ENCODE measurements around the gene NPIPA1.
"Not testable (repeated sequence)": the region's sequence is repeated elsewhere in the genome, so short reads cannot be mapped to it uniquely, and the experiment has no call there.

Gene NPIPA1

DNA sequence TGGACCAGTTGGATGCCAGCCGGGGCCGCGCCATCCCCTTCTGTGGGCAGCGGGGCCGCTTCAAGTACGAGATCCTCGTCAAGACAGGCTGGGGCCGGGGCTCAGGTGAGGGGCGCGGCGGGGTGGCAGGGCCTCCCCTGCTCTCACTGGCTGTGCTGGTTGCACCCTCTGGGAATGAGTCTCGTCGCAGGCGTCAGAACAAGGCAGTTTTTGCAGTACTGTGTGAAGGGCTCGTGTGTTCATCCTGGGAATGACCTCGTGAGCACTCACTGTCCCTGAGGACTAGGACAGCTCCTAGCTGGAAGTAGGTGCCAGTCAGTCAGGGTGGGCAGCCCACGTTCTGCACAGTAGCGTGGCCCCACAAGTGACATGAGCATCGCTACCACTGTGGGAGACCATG, 6.3 kb upstream of the NPIPA1 start:
- DNase-seq, result not testable (repeated sequence)

DNA sequence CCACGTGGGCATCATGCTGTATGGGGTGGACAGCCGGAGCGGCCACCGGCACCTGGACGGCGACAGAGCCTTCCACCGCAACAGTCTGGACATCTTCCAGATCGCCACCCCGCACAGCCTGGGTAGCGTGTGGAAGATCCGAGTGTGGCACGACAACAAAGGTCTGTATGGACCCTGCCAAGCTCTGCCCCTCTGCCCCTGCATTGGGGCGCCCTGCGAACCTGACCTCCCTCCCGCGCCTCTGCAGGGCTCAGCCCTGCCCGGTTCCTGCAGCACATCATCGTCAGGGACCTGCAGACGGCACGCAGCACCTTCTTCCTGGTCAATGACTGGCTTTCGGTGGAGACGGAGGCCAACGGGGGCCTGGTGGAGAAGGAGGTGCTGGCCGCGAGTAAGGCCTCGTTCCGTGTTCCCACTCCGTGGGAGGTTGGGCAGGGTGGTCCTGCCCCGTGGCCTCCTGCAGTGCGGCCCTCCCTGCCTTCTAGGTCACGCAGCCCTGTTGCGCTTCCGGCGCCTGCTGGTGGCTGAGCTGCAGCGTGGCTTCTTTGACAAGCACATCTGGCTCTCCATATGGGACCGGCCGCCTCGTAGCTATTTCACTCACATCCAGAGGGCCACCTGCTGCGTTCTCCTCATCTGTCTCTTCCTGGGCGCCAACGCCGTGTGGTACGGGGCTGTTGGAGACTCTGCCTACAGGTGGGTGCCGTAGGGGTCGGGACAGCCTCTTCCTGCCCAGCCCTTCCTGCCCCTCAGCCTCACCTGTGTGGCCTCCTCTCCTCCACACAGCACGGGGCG, 4.5 kb upstream of the NPIPA1 start:
- DNase-seq, result not testable (repeated sequence)

DNA sequence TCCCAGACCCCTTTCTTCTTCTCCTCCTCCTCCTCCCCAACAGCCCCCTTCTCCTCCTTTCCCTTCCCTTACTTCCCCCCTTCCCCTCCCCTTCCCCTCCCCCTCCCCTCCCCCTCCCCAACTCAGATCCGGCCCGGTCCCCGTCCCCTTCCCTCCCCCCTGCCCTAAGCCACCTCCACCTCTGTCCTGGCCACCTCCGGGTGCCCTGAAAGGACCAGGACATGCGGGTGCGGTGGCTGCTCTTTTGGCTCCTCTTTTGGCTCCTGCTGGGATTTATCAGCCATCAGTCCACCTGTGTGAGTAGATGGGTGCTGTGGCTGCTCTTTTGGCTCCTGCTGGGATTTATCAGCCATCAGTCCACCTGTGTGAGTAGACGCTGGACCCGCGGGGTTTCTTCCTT, 751 bp downstream of the NPIPA1 start:
- not testable (repeated sequence) for DNase-seq

DNA sequence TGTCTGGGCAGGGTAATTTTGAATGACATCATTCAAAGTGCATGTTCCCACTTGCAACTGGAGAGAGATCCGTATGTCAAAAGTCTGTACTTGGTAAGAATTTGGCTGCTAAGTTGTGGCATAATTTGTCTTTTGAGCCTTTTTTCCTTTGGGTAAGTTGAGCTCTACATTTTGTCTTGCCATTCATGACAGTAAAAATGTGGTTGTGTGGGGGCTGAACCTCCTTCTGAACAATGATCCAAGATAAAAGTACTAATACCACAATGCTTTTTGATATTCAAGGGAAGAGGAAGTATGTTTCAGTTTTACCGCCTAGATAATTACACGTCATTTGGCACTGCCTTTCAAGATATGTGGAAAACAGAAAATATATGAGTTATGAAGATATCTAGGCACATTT, 5.4 kb downstream of the NPIPA1 start:
- DNase-seq, result not testable (repeated sequence)

- no peak for DNase-seq
These were observed 18.4 kb downstream of the NPIPA1 start for GRCh38 chr16:14955546-14956231.

GRCh38 chr16:14957576-14958322, 20.5 kb downstream of the NPIPA1 start:
- no peak for DNase-seq

- DNase-seq, result no peak
These were observed 21.0 kb downstream of the NPIPA1 start for GRCh38 chr16:14958323-14958600.

DNA sequence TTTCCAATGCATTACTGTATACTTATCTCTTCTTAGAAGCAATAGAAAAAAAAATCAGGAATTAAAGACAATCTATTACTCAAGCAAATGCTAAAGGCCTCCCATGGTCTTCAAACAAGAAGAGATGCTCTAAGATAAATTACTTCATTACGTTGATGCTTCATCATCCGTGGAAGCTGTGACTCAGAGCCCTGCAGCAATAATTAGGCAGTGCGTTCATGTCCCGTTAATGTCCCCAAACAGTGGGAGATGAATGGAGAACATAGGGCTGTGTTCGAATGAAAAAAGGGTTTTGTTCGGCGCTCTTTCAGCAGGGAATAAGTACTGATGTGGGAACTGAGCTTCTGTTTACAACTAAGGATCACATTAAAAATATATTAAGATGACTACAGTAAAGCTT, 21.7 kb downstream of the NPIPA1 start:
- no peak for DNase-seq

DNA sequence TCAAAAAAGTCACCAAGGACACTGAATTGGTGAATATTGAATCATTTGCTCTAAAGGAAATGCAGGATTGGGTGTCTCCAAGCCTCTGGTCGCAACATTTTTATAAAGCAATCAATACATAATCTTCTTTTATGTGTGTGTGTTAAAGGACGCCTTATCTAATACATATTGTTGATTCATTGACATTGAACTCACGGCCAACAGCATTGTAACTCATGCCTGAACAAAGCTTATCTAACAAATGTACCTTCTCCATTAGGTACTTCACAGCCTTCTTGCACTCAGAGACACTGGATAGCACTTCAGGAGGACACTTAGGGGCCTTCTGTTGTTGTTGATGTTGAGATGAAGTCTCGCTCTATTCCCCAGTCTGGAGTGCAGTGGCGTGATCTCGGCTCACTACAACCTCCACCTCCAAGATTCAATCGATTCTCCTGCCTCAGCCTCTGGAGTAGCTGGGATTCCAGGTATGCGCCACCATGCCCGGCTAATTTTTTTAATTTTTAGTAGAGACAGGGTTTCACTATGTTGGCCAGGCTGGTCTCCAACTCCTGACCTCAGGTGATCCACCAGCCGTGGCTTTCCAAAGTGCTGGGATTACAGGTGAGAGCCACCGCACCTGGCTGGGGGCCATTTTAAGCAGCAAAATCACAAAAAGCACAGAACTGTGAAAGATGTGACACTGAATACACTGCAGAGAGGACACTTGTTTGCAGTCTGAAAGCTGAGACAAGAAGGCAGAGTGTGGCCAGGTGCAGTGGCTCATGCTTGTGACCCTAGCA, 24.4 kb downstream of the NPIPA1 start:
- DNase-seq, result no peak

DNA sequence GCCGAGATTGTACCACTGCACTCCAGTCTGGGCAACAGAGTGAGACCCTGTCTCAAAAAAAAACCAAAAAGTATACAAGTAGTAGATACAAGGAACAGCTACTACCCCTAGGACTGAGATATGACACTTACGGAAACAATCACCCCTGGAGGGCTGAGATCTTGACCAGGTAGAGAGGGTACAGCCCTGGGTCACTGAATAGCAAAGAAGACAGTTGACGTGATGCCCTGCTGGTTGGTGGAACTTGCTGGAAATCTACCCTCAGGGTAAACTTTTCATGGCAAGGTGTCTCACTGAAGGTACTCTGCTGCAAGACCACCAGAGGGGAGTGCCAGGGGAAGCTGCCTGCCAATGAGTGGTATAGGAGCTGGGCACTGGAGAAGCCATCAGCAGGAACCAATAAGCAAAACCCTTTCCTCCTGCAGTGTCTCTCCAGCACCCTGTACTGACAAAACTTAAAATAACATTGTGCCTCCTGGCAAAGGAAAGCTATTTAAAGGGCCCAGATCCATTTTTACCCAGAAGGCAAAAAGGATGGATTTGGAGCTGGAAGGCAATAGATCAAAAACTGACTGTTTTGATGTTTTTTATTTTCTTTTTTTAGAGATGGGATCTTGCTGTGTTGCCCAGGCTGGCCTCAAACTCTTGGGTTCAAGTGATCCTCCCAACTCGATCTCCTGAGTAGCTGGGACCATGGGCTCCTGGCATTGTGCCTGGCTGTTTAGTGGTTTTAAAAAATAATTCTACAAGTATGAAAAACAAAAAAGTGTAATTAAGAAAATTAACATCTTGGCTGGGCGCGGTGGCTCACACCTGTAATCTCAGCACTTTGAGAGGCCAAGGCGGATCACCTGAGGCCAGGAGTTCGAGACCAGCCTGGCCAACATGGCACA, 26.3 kb downstream of the NPIPA1 start:
- no peak for DNase-seq

DNA sequence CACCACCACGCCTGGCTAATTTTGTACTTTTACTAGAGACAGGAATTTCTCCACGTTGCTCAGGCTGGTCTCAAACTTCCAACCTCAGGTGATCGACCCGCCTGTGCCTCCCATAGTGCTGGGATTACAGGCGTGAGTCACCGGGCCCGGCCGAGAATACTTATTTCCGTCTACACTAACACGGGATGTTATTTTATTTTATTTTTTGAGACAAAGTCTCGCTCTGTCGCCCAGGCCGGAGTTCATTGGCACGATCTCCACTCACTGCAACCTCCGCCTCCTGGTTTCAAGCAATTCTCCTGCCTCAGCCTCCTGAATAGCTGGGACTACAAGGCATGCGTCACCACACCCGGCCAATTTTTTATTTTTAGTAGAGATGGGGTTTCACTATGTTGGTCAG, 28.1 kb downstream of the NPIPA1 start:
- no peak for DNase-seq

DNA sequence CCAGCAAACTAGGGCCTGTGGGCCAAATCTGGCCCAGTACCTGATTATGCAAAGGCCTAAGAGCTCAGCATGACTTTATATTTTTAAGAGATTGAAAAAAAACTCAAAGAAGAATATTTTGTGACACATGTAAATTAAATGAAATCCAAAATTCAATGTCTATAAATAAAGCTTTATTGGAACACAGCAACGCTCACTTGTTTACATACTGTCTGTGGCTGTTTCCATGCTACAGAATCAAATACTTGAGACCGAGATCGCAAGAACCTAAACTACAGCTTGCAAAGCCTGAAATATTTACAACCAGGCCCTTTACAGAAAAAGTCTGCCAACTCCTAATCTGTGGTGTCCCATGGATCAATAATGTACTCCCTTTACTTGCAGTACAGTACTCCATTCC, 32.6 kb downstream of the NPIPA1 start:
- DNase-seq, result not testable (repeated sequence)

DNA sequence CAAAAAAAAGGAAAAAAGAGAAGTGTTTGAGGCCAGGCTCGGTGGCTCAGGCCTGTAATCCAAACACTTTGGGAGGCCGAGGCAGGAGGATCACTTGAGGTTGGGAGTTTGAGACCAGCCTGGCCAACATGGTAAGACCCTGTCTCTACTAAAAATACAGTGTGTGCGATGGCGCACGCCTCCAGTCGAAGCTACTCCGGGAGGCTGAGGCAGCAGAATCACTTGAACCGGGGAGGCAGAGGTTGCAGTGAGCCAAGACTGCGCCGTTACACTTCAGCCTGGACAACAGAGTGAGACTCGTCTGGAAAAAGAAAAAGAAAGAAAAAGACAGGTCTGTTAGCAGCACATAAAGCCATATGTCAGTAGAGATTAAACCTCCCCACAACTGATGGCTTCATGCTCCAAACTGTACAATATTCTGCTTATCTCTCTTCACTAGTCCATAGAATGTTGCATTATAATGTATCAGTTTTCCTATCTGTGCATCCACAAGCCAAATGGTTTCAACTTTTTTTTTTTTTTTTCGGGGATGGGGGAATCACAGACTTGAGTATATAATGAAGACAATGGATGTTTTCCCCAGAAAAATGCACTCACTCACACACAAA, 34.5 kb downstream of the NPIPA1 start:
- DNase-seq, result not testable (repeated sequence)

DNA sequence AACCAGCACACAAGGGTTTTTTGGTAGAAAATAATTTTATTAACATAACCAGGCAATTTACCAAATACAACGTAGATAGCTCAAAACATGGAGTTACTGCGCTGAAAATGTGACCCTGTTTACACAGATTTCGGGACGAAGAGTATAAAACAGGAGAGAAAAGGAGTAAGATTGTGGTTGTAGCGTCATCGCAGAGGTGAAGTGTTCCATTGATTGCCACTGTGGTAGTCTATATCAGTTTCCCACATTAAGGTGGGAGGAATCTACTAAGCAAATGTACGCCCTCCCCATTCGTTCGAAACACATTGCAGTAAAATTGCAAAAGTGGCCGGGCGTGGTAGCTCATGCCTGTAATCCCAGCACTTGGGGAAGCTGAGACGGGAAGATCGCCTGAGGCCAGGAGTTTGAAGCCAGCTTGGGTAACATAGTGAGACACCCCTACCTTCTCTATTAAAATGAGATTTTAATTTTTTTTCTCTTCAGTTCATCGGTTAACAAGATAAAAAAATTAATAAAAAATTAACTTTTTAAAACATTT, 36.6 kb downstream of the NPIPA1 start:
- not testable (repeated sequence) for DNase-seq

GRCh38 chr16:14974331-14974655, 37.0 kb downstream of the NPIPA1 start:
- not testable (repeated sequence) for DNase-seq

DNA sequence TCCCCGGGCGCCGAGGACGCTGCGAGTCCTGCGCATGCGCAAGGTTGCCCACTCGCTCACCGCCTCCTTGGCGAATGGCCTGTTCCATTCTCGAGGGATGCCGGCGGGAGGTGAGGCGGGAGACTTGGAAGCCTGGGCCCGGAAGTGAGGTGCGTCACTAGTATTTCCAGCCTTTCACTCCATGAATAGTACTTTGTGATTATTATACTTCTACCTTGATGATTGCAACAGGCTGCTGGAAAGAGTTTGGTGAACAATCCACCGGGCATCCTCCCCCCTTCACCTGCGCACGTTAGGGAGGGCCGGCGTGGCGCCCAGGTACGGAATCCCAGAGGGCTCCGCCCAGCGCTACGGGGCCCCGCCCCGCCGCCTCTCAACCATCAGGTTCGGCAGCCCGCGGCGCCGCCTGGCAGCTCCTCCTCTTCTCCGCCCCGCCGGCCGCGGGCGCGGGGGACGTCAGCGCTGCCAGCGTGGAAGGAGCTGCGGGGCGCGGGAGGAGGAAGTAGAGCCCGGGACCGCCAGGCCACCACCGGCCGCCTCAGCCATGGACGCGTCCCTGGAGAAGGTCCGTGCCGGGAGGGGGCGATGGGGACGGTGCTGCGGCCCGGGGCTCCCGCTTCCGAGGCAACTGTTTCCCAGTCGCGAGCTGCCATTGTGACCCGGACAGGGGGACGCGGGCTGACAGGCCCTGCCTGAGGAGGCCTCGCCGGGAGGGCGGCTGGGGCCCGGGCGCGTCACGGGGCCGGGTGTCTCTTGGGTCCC, 37.6 kb downstream of the NPIPA1 start, which contains the start of gene PDXDC1:
Gene PDXDC1, plus strand, starts transcription at position 371 of the 762 bp plus-strand sequence. Its CDS starts 174 bp downstream, at position 545.
- peak; percentile 99 for DNase-seq

- peak; percentile 89 for DNase-seq
These were observed 38.4 kb downstream of the NPIPA1 start for GRCh38 chr16:14975418-14976194.

GRCh38 chr16:14976971-14977736, 39.9 kb downstream of the NPIPA1 start:
- not testable (repeated sequence) for DNase-seq

- DNase-seq, result not testable (repeated sequence)
These were observed 41.0 kb downstream of the NPIPA1 start for GRCh38 chr16:14978281-14978680.

All from activated effector memory CD4-positive, alpha-beta T cell treated with anti-CD3 and anti-CD28 coated beads, Interleukin-2, amount 50 U/mL, for 16 hours (primary cell).